ENCODE measurements around the gene CHD2. TPM values are rescaled to one million over a fixed set of nuclear protein-coding genes. Genes with fewer than 3 reads are reported as not detected.
A peak's percentile ranks its signal among the peaks of the same experiment; 100 is the strongest.
"Not testable (repeated sequence)": the region's sequence is repeated elsewhere in the genome, so short reads cannot be mapped to it uniquely, and the experiment has no call there.

Gene CHD2
- total RNA-seq, 2 experiments from 2014 or later, result 164 to 185 TPM

DNA sequence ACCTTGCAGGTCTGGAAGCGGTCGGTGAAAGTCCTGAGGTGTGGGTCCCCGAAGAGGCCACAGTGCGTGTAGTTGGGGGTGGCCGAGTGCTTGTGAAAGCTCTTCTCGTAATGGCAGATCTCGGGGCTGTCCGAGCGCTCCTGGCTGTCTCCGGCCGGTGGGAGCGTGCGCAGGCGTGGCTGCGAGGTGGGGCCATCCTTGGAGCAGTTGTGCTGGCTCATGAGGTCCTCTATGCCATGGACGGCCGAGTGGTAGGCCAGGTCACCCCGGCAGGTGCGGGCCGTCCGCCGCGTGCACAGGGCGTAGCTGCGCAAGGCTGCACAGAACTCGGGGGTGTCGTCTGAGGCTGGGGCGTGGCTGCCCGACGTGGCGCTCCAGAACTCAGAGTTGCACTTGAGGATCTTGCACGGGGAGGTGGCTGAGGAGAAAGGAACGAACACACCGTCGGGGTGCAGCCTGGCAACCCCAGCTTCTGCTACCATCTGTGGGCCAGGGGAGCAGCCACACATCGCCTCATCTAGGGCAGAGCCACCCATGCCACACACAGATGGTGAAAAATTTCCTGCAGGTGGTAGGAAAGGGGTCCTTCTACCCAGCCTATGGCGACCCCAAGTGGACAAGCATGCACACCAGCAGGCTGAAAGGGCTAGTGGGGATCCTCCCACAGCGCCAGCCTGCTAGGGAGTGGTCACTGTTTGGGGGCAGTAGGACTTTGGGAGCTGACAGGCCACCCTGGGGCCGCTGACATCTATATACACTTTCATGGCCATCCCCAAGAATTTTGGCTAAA is 152.2 kb downstream of the CHD2 start:
- no peaks in the 10 kb centered on the region for H3K27me3 Mint-ChIP-seq (ENCODE audit: low read depth)
- intact Hi-C loops (cut with micrococcal nuclease), result no loop called here
- H3K27ac Mint-ChIP-seq, result no peak overlapping the region
- no peak overlapping the region for H3K4me3 Mint-ChIP-seq
- H3K36me3 Mint-ChIP-seq (ENCODE audit: low read depth), result no peaks in the 10 kb centered on the region
- peaks cover 12% of the 10 kb centered on the region for H3K4me1 Mint-ChIP-seq (ENCODE audit: low read depth)
- CTCF ChIA-PET, result interaction anchor here (1.6 kb wide), 1 partner anchor 15 kb away, joined by 4 read pairs; no protein-coding TSS in a partner anchor
- DNase-seq, result peak; percentile 42
- no peaks in the 10 kb centered on the region for H3K9me3 Mint-ChIP-seq

DNA sequence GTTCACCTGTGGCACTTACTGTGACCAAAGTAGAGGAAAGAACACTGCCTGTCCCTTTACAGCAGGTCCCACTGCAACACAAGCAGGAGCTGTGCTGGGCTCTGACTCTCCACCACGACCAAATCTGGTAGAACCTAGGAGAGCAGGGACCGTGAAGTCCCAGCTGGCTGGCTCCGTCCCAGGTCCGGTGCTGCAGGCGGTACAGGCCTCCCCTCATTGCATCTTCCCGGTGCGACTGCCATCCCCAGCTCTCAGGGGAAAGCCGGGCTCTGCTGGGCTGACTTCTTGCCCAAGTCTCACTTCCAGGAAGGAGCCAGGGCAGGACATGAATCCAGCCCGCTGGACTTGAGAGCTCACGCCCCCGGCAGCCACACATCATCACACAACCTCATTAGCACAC is 155.1 kb downstream of the CHD2 start:
- H3K4me3 Mint-ChIP-seq, result no peak overlapping the region
- no peaks in the 10 kb centered on the region for H3K36me3 Mint-ChIP-seq (ENCODE audit: low read depth)
- no peaks in the 10 kb centered on the region for H3K9me3 Mint-ChIP-seq
- intact Hi-C loops (cut with micrococcal nuclease), result no loop called here
- CTCF ChIA-PET, result no interaction called here
- no peak overlapping the region for H3K27ac Mint-ChIP-seq
- no peaks in the 10 kb centered on the region for H3K4me1 Mint-ChIP-seq (ENCODE audit: low read depth)
- no peaks in the 10 kb centered on the region for H3K27me3 Mint-ChIP-seq (ENCODE audit: low read depth)
- no peak for DNase-seq

DNA sequence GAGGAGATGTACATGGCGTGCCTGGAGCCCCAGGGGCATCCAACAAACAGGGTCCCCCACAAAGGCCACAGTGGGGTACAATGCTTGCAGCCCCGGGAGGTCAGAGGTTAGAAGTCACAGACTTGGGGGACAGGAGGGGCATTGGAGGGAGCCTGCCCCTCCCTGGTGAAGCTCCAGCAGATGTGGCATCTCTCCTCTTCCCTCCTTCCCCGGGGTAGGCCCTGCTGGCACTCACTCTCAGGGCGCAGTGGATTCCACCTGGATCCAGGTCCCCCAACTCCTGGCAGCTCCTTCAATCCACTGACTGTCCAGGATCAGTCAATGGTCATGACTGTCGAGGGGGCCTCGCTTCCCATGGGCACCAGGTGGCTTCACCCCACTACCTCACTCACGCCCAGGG is 156.7 kb downstream of the CHD2 start:
- DNase-seq, result no peak
- Mint-ChIP-seq H3K4me1 (ENCODE audit: low read depth) (peaks cover 2% of the 10 kb centered on the region), H3K27me3 (ENCODE audit: low read depth) (no peaks in the 10 kb centered on the region), H3K9me3 (no peaks in the 10 kb centered on the region), H3K36me3 (ENCODE audit: low read depth) (no peaks in the 10 kb centered on the region), H3K4me3 (no peak overlapping the region), H3K27ac (no peak overlapping the region)
- intact Hi-C loops (cut with micrococcal nuclease), result no loop called here
- CTCF ChIA-PET, result no interaction called here

DNA sequence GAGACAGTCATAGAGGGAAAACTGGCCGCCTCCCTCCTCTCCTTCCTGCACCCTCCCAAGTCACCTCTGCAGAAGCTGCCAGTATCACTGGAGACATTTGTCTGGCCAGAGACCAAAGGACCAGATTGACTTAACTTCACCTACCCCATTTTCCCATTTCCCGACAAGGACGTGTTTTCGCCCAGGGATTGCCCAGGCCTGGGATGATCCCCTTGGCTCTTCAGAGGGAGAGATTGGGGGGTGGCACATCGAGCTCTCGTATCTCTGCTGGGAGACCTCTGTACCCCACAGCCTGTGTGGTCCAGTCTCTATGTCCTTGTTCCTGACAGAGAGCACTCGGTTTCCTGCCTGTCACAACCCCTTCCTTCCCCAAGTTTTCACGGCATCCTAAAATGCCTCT is 157.5 kb downstream of the CHD2 start:
- Mint-ChIP-seq H3K27me3 (ENCODE audit: low read depth) (peaks cover 3% of the 10 kb centered on the region), H3K36me3 (ENCODE audit: low read depth) (no peaks in the 10 kb centered on the region), H3K9me3 (no peaks in the 10 kb centered on the region), H3K27ac (no peak overlapping the region), H3K4me1 (ENCODE audit: low read depth) (peaks cover 4% of the 10 kb centered on the region), H3K4me3 (no peak overlapping the region)
- no peak for DNase-seq
- intact Hi-C loops (cut with micrococcal nuclease), result no loop called here
- CTCF ChIA-PET, result interaction anchor here (0.6 to 1.2 kb wide), 2 partner anchors 22 to 41 kb away, joined by 4 to 5 read pairs; no protein-coding TSS in a partner anchor

DNA sequence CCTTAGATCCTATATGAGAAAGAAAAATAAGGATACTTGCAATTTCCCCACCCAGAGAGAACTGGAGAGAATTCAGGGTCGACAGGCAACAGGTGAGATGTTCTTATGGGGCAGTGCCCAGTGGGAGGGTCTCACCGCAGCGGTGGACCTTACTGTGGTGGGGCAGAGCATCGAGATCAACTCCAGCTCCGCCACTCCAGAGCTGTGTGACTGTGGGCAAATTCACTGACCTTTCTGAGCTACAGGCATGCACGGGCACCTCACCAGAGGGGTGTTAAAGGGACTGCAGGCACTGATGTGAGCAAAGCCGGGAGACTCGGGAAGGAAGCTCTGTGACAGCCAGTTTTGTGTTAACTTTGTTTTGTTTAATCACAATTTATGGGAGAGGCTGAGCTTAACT is 158.0 kb downstream of the CHD2 start:
- Mint-ChIP-seq H3K4me1 (ENCODE audit: low read depth) (peaks cover 4% of the 10 kb centered on the region), H3K27ac (no peak overlapping the region), H3K9me3 (no peaks in the 10 kb centered on the region), H3K36me3 (ENCODE audit: low read depth) (no peaks in the 10 kb centered on the region), H3K4me3 (no peak overlapping the region), H3K27me3 (ENCODE audit: low read depth) (peaks cover 3% of the 10 kb centered on the region)
- intact Hi-C loops (cut with micrococcal nuclease), result no loop called here
- DNase-seq, result no peak
- CTCF ChIA-PET, result interaction anchor here (0.6 to 1.2 kb wide), 2 partner anchors 23 to 40 kb away, joined by 4 to 5 read pairs; no protein-coding TSS in a partner anchor

DNA sequence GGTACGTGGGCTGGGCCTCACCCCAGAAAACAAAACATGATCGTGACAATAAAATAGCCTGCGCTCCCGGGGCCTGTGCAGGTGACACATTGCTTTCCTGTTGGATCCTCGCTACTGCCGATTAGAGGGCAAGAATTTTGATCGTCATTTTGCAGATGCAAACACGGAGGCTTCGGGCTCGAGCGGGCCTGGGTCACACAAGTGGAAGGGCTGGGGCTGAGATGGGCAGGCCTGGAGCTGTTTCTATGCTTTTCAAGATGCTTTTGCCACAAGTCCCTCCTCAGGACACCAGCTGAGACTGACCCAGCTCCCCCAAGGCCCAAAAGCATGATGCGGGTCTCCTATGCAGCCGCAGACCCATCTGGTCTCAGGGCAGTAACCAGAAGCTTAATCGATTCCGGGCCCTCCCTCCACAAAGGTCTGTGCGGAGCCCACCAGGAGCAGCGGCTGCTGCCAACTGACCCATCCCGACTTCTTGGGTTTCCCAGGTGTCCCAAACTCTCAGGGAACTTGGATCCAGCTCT is 158.8 kb downstream of the CHD2 start:
- Mint-ChIP-seq H3K9me3 (no peaks in the 10 kb centered on the region), H3K4me1 (ENCODE audit: low read depth) (peaks cover 4% of the 10 kb centered on the region), H3K27ac (no peak overlapping the region), H3K36me3 (ENCODE audit: low read depth) (no peaks in the 10 kb centered on the region), H3K4me3 (no peak overlapping the region), H3K27me3 (ENCODE audit: low read depth) (peaks cover 3% of the 10 kb centered on the region)
- CTCF ChIA-PET, result interaction anchor here (1.1 to 1.9 kb wide), 3 partner anchors 23 to 29 kb away, joined by 5 to 8 read pairs (median 5); no protein-coding TSS in a partner anchor
- intact Hi-C loops (cut with micrococcal nuclease), result no loop called here
- DNase-seq, result no peak

DNA sequence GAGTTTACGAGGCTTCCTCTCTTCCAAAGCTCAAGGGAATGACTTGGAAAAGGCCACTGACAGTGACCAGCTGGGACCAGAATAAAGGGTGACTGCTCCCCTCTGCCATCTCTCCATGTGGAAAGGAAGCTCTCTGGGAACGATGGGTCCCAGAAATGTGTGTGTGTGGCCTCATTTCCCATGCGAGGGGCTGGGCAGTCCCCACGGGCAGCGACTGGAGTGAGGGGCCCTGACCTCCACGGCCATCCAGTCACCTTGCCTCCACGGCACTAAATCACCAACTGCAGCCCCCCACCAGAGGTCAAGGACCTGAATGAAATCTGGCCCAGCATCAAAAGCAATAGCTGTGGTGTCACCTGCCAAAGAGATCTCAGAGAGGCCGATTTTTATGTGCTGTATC is 159.3 kb downstream of the CHD2 start:
- no peaks in the 10 kb centered on the region for H3K36me3 Mint-ChIP-seq (ENCODE audit: low read depth)
- intact Hi-C loops (cut with micrococcal nuclease), result no loop called here
- CTCF ChIA-PET, result interaction anchor here (1.1 to 1.9 kb wide), 2 partner anchors 27 to 29 kb away, joined by 5 to 8 read pairs; no protein-coding TSS in a partner anchor

DNA sequence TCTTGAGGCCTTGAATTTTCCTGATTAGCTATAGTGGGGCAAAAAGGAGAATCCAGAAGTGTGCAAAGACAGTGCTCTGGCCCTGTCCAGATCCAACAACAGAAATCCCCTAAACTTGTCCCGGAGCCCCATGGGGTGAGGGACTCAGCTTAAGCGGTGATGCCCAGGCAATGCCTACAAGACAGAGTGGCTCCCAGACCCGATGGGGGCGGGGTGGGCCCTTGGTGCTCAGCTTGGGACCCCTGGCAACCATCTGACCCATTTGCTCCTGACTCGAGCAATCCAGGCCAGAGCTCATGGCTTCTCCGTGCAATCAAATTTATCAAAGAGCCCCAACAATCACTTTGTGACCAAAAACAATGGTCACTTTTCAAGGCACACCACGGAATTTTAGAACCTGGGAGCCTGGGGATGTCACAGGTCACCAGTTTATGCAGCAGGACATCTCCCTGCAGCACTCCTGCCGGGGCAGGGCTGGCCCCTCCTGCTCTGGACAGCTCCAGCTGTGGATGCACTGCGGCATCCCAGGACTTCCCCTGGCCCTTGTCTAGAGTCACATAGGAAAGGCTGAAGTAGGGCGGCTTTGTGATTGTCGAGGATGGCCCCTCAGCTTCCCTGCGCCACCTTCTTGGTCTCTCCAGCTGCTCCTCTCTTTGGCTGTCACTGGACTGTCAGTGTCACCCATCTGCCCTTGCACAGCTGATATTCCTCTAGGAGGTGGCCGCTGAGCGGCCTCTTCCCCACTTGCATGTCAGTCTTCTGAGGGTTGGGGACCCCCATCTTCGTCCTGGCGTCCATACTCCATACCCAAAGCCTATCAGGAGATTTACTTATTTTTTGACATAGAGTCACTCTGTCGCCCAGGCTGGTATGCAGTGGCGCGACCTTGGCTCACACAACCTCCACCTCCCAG is 160.5 kb downstream of the CHD2 start:
- CTCF ChIA-PET, result interaction anchor here (1.1 to 1.9 kb wide), 2 partner anchors 28 to 30 kb away, joined by 5 to 8 read pairs; no protein-coding TSS in a partner anchor
- DNase-seq, result no peak
- intact Hi-C loops (cut with micrococcal nuclease), result no loop called here
- peaks cover 3% of the 10 kb centered on the region for H3K27me3 Mint-ChIP-seq (ENCODE audit: low read depth)
- H3K4me3 Mint-ChIP-seq, result no peak overlapping the region
- no peaks in the 10 kb centered on the region for H3K36me3 Mint-ChIP-seq (ENCODE audit: low read depth)
- peaks cover 4% of the 10 kb centered on the region for H3K4me1 Mint-ChIP-seq (ENCODE audit: low read depth)
- H3K27ac Mint-ChIP-seq, result no peak overlapping the region
- H3K9me3 Mint-ChIP-seq, result no peaks in the 10 kb centered on the region

More for the DNA sequence above, 159.3 kb downstream of the CHD2 start:
- Mint-ChIP-seq H3K4me1 (ENCODE audit: low read depth) (peaks cover 4% of the 10 kb centered on the region), H3K4me3 (no peak overlapping the region), H3K27me3 (ENCODE audit: low read depth) (peaks cover 3% of the 10 kb centered on the region), H3K9me3 (no peaks in the 10 kb centered on the region), H3K27ac (no peak overlapping the region)
- no peak for DNase-seq

DNA sequence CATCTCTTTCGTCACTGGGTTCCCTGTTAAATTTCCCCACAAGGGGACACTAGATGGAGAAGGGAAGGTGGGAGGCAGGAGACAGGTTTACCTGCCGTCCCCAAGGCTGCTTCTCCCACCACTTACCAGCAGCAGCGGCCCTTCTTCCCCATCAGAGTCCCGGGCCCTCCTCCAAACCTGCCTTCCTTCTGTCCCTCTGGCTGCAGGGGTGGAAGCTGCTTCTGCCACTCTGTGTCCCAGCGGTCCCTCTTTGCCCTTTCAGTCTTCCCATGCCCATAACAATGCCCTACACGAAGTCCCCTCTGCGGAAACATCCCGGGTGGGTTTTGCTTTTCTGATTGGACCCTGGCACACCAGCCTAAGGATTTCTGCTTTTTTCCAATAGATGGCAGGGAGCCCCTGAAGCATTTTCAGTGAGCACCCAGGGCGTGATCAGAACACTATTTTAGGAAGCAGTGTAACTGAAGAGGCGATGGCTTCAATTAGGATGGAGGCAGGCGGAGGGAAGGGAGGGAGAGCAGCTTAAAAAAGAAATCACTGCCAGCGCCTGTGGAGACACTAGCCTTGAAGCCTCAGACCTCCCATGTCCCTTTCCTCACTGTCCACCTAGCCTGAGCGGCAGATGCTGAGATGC is 162.6 kb downstream of the CHD2 start:
- H3K4me3 Mint-ChIP-seq; H3K4me1 Mint-ChIP-seq (ENCODE audit: low read depth); DNase-seq; H3K36me3 Mint-ChIP-seq (ENCODE audit: low read depth); CTCF ChIA-PET; H3K27ac Mint-ChIP-seq; intact Hi-C loops (cut with micrococcal nuclease); H3K9me3 Mint-ChIP-seq; H3K27me3 Mint-ChIP-seq (ENCODE audit: low read depth): not testable (repeated sequence)

DNA sequence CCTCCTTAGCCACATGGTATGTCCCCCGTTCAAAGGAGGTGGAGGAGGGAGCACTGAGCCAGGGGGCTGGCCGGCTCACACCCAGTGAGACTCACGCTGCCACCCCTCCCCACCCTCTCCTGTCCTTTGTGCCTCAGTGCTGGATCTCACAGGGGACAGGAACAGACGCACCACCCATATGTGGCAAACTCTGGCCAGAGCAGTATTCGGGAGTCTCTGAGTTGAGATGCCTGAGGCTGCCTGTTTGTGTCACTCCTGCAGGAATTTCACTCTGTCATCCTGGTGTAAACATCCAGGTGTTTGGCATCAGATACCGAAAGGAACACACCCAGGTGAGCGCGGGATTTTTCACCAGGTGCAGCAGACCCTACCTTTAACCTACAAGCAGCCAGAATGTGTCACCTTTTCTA is 163.1 kb downstream of the CHD2 start:
- H3K36me3 Mint-ChIP-seq (ENCODE audit: low read depth), result no peaks in the 10 kb centered on the region
- CTCF ChIA-PET, result interaction anchor here (1.3 kb wide), 1 partner anchor 33 kb away, joined by 5 read pairs; no protein-coding TSS in a partner anchor
- H3K27ac Mint-ChIP-seq, result no peak overlapping the region
- H3K4me1 Mint-ChIP-seq (ENCODE audit: low read depth), result peaks cover 4% of the 10 kb centered on the region
- no peak for DNase-seq
- H3K4me3 Mint-ChIP-seq, result no peak overlapping the region
- no peaks in the 10 kb centered on the region for H3K9me3 Mint-ChIP-seq
- H3K27me3 Mint-ChIP-seq (ENCODE audit: low read depth), result peaks cover 3% of the 10 kb centered on the region
- intact Hi-C loops (cut with micrococcal nuclease), result no loop called here

DNA sequence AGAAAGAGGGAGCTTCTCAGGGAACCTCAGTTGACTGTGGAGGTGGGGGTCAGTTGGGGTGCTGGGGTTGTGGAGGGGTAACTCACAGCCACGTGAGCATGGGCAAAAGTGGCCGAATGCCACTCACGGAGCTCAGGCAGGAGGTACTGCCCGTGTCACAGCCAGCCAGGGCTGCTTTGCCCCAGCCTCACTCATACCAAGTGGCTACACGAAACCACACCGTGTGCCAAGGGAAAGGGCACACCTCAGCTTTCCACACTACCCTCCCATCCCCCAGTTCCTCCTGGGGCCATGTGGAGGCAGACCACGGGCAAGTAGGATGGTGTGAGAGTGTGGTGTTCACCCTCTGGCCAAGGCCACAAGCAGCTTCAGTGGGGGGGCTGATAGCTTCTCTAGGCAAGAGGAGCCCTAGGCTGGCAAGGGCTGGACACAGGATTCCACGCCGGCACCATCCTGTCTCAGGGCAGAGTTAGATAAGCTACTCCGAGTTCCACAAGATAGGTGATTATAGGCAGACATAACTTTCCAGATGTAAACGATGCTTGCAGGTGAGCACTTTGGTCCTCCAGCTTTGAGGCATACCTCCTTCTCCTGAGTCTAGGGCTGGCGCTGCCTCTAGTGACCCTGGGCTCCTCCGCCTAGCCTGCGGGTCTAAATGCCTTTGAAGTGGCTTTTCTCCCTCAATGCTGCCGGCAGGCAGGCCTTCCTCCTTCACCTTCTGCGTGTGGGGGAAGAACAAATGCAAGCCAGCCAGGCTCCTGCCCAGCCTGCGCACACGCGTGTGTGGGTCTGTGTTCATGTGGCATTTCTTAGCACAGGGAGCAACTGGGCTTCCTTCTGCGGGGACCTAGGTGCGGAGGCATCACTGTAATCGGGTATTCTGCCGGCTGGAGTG is 163.9 kb downstream of the CHD2 start:
- intact Hi-C loops (cut with micrococcal nuclease), result no loop called here
- Mint-ChIP-seq H3K4me3 (no peak overlapping the region), H3K9me3 (no peaks in the 10 kb centered on the region), H3K36me3 (ENCODE audit: low read depth) (no peaks in the 10 kb centered on the region), H3K27me3 (ENCODE audit: low read depth) (peaks cover 3% of the 10 kb centered on the region), H3K4me1 (ENCODE audit: low read depth) (peaks cover 4% of the 10 kb centered on the region), H3K27ac (no peak overlapping the region)
- no peak for DNase-seq
- CTCF ChIA-PET, result interaction anchor here (0.6 to 1.3 kb wide), 2 partner anchors 32 to 34 kb away, joined by 3 to 5 read pairs; no protein-coding TSS in a partner anchor

All from activated naive CD4-positive, alpha-beta T cell treated with anti-CD3 and anti-CD28 coated beads for 36 hours (primary cell).